HG03520 (cell line): ENCODE measurements around the gene WAS.

Source experiments
- ATAC-seq: cut with Tn5 transposase; IDR thresholded peaks from one replicate; pipeline ENCODE4 v1.9.1; 2021; ENCODE audit warnings: mild to moderate bottlenecking, moderate library complexity; ENCODE audit not compliant: unreplicated experiment

WAS gene

DNA sequence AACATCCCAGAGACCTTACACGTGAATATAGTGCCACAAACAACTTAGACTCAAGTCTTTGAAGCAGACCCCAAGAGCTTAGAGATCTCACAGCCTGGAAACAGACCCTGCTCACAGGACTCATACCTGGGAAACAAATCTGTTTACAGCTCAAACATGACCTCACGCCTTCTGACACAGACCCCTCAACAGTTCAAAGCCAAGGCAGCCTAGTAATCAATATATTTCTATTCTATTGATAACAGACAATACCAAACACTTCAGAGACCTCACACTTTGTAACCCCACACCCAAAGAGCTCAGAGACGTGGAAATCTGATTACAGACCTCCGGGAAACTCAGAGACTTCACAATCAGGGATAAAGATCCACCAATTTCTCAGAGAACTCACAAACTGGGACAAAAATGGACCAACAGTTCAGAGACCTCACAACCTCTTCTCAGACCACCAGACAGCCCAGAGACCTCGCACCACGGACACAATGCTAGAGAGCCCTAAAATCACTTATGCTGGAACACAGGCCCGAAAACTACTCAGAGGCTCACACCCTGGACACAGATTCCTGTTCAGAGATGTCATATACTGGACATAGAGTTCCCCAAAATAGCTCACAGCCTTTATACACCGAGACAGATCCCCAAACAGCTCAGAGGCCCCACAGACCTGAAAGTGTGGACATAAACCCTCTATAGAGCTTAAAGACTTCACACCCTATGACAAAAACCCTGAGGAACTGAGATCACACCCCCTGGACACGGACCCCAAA, 27.7 kb downstream of the WAS start:
- ATAC-seq = no peak

DNA sequence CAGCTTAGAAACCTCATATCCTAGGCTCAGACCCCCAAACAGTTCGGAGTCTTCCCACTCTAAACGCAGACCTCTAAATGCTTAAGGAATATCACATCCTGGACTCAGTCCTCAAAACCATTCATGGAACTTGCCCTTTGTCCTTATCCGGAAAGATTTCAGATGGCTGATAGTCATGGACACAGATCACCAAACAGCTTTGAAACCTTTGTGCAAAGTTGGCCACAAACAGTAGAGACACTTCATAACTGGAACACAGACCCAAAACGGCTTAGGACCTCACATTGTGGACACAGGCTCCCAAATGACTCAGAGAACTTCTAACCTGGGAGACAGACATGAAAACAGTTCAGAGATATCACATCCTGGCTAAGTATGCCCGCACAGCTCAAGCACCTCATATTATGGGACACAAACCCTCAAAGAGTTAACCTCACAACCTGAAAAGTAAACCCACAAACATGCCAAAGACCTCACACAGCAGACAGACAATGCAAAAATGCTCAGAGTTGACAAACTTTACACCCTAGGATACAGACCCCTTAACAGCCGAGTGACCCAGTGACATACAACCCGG, 28.4 kb downstream of the WAS start:
- ATAC-seq = no peak

DNA sequence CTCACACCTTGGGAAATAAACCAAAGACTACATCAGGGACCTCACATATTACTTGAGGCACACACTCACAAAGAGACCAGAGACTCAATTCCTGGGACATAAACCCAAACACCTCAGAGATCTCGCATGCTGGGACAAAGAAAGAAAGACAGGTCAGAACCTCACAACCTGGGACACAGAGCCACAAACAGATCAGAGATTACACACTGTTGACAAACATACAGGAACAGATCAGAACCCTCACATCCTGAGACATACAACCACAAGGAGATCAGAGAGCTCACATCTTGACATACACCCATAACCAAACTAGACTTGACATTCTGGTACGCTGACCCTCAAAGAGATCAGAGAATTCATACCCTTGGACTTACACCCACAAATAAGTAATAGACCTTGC, 30.2 kb downstream of the WAS start:
- no peak for ATAC-seq

DNA sequence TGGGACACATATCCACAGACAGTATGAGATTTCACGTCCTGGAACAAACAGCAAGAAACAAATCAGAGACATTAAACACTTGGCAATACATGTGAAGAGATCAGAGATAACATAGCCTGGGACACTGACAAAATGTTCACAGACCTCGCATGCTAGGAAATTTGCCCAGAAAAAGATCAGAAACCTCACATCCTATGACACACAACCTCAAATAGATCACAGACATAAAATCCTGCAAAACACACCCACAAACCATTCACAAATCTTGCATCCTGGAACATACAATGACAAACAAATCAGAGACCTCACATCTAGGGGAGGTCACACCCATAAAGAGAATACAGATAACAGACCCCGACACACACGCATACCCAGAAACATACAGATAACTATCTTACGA, 31.0 kb downstream of the WAS start:
- no peak for ATAC-seq

DNA sequence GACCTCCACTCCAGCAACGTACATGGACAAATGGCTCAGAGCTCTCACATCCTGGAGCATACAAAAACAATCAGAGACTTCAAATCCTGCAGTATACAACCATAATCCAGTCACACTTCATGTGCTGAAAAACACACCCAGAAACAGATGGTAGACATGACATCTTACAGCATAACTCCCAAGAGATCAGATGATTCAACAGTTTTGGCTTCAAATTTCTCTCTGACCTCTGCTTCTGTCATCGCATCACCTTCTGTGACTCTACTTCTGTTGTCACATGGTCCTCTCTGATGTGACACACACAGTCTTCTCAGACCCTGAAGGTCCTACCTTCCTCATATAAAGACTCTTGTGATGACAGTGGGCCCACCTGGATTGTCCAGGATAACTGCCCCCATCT, 31.5 kb downstream of the WAS start:
- ATAC-seq = no peak

DNA sequence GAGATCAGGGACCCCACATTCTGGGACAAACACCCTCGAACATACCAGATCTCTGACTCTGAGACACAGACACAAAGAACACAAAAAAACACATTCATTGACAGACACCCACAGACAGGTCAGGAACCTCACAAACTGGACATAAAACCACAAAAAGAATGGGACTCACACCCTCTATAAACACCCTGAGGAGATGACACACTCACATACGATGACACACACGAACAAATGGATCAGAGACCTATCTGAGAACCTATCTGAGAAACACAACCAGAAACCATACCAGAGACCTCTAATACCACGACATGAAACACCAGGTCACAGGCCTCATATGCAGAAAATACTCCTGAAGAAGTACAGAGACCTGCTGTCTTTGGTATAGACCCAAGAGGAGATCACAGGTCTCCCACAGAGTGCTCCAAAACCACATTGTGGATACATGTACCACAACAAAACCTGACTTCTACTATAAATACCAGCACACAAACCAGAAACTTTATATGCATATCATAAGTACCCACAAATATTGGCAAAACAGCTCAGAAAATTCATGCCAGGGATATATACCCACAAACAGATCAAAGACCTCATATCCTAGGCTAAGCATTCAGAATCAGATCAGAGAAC, 32.4 kb downstream of the WAS start:
- ATAC-seq = no peak

DNA sequence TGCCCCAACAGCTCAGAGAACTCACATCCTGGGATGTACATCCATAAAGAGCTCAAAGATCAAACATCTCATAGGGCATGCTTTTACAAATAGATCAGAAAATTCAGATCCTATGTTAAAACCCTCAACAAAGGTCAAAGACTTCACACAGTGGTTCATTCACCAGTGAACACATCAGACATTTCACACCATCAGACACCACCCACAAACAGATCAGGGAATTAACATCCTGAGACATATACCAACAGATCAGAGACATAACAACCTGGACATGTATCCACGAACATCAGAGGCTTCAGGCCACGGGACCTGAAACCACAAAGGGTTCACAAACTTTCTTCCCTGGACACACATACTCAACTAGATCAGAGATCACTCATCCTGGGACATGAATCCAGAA, 36.4 kb downstream of the WAS start:
- ATAC-seq = no peak

DNA sequence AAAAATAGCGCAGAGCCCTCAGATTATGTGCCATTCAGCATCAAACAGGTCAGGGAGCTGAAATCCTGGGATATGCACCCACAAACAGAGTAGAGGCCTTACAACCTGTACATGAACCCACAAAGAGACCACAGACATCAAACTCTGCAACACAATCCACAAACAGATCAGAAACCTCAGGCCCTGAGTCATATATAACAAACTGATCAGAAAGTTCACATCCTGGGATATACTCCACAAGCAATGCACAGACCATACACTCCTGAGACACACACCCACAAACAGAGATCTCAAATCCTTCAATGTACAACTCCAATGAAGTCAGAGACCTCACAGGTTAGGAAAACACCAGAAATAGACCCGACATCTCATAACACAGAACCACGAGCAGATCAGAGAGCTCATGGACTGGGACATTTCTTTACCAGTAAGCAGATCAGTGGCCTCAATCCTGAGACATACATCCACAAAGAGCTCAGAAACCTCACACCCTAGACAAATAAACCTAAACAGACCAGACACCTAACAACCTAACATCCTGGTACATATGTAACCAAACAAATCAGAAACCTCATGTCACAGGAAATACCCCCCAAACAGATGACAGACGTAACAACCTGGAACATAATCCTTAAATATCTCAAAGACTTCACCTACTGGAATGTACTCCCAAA, 37.1 kb downstream of the WAS start:
- no peak for ATAC-seq

DNA sequence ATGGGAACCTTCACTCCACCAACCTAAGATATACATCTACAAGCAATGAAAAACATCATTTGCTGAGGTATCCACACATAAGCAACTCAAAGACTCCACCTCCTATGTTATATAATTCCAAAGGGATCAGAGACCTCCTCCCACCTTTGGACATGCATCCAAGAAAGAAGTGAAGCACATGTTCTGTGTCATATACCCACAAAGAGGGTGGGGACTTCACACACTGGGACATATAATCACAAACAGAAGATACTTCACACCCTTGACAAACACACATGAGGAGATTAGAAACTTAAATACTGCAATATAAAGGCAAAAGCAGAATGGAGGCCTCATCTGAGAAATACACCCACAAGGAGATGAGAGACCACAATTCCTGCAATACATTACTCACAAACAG, 38.3 kb downstream of the WAS start:
- ATAC-seq = no peak

DNA sequence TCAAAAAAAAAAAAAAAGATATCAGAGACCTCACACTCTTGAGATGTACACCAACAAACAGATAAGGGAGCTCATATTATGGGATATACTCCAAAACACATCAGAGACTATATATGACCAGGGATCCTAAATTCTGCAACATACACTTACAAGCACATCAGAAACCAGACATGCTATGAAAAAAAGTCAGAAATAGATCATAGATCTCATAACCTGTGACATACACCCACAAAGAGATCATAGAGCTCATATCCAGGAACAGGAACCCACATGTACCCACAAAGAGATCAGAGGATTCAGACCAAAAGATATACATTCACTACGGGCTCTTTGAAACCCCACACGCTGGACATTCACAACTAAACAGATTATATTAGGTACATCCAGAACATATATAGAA, 43.0 kb downstream of the WAS start:
- no peak for ATAC-seq

DNA sequence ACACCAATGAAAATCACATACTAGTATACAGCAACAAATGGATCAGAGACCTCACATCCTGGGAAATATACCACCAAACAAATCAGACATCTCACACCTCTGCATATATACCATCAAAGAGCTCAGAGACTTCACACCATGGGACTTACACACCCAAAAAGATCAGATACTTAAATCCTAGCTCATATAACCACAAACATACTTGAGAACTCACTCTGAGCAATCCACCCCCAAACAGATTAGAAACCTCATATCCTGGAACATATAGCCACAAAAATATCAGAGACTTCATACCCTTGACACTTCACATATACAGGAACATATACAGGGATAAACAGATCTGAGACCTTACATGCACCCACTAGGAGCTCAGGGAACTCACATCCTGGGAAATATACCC, 45.1 kb downstream of the WAS start:
- no peak for ATAC-seq

DNA sequence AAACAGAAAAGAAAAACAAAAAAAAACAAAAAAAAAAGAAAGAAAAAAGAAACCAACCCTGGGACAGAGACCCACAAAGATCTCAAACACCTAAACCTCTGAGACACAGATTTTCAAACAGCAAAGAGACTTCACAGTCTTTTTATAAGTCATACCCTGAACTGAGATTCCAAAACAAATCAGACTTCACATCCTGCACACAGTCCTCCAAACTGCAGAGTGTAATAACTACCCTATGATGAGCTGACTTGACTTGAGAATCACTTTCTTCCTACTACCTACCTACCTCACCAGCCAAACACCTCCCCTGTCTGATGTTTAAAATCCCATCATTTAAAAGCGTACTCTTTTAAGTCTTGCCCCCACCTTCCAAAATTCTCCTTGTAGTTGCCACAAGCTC, 52.7 kb downstream of the WAS start:
- no peak for ATAC-seq

DNA sequence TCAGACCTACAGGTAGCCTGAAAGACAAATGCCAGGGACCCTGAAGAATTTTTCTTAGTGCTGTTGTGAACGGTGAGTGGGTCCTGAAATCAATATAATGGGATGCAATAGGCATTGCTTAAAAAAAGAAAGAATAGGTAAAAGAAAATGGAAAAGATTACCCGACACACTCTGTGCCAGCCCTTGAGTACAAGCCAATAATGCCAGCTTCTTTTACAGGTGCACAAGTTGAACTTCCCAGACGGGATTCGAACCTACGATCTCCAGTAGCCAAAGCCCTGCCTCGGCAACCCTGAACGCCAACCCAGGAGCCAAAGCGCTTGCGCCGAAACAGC, 53.2 kb downstream of the WAS start:
- no peak for ATAC-seq

DNA sequence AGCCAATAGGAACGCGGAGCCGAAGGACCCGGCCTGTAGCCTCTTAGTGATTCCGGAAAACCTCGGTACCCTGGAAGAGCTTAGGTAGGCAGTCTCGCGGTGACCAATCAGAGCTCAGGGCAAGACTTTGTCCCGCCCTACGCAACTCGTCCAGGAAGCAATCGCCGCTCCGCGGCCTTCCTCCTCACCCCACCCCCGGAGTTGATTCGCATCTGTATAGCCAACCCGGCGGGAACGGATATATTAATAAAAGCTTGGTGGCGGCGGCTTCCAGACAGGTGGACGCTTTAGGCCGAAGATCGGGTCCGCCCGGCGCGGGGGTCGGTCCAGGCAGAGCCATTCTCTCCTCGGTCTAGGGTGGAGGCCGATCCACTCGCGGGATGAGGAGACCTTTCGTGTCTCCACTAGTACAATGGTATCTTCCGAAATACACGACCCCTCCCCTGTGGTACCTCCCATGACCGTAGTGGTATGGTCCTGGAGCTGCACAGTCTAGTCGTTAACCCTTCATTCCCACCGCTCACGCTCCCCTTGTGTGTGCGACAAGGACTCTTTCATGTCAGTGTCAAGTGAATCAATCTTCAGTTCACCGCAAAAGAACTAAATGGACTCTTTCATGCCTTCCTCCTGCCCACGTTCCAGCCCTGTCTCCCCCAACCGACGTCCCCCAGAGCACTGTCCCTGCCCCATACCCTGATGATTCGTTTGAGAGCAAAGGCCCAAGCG, 53.8 kb downstream of the WAS start:
- ATAC-seq = peak; percentile 97

DNA sequence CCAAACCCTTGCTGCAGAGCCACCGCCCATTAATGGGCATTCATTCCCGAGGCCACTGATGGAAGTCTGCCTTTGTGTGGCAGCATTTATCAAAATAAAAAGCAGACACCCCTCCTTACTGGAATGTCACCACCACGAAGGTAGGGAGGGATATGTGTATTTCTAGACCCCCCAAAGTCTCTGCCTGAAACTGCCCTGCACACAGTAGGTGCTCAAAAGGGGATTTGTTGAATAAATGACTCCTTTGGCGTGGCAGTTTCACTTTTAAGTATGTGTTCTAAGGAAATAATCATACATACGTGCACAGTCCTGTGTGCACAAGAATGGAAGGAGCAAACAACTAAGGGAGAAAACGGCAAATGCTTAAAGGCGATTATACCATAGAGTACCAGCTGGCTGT, 54.3 kb downstream of the WAS start:
- no peak for ATAC-seq
